Activated CD8-positive, alpha-beta memory T cell treated with anti-CD3 and anti-CD28 coated beads for 1 hour (primary cell): ENCODE measurements around the gene DTYMK.
"Not testable (repeated sequence)": the region's sequence is repeated elsewhere in the genome, so short reads cannot be mapped to it uniquely, and the experiment has no call there.

Source experiments
- DNase-seq, 2 donors: peaks; one replicate each; pipeline ENCODE4 v3.0.0-alpha.2; 2020; ENCODE audit warnings: low read depth in 1 of 2; ENCODE audit errors: extremely low read depth in 1 of 2

DTYMK gene

GRCh38 chr2:241672243-241673188, 14.1 kb downstream of the DTYMK start:
- DNase-seq, result no peak

DNA sequence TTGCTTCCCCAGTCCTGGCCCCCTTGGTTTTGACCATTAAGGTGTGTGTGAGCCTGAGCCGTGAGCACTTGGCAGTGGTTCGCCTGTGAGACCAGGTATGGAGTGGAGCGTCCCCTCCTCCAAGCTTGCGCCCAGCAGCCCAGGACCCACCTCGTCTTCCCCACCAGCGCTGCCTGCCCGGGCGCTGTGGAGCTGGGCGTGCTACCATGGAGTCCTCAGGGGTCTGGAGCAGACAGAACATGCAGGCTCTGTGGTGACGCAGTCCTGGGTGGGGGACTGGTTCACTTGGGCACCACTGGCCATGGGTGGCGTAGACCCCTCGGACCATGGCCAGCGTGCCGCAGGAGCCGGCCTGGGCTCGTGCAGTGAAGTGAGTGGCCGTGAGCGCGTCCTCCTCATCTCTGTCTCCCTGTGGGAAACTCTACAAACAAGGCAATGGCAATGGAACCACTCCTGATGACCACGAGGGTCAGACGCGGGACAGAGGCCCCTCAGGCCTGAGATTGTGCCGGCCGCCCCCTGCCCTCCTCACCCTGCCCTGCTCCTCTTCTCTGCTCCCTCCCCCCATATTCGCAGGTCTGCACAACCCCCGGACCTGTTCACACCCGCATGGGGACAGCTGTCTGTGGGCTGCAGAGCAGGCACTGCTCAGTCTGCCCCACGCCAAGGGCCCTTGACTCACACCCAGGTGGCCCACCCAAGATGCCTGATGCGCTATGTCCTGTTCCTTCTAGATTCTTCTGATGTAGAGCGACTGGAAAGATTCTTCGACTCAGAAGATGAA, 15.0 kb downstream of the DTYMK start:
- DNase-seq, result no peak

GRCh38 chr2:241670333-241671110, 16.1 kb downstream of the DTYMK start:
- DNase-seq, result no peak

DNA sequence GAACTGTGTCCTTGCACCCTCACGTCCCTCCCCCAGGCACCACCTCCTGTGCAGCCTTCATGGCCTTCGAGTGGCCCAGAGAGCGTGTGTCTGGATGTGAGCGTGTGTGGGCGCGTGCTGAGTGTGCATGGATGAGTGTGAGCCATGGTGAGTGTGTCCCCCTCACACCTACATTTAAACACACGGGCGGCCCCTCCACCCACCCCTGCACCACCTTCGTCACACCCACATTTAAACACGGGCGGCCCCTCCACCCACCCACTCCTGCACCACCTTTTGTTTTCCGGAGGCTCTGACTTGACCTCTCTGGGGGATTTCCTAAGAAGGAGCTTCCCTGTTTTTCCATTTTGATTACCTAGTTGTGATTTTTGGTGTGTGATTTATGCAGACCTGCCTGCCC, 17.8 kb downstream of the DTYMK start:
- DNase-seq, result no peak

DNA sequence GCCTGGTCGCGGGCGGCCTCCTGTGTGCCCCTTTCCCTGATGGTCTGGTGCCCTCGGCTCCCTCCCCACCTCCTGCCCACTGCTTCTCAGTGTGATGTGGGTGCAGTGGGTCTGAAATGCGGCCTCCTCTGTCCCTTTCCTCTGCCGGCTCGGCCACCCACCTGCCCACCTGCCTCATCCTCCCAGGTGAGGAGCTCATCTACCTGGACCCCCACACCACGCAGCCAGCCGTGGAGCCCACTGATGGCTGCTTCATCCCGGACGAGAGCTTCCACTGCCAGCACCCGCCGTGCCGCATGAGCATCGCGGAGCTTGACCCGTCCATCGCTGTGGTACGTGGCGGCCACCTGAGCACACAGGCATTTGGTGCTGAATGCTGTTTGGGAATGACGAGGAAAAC, 18.3 kb downstream of the DTYMK start:
- DNase-seq, result no peak

- no peak for DNase-seq
These were observed 19.8 kb downstream of the DTYMK start for GRCh38 chr2:241666627-241667400.

GRCh38 chr2:241665731-241666440, 20.7 kb downstream of the DTYMK start:
- no peak for DNase-seq

GRCh38 chr2:241662731-241663130, 23.9 kb downstream of the DTYMK start:
- not testable (repeated sequence) for DNase-seq

DNA sequence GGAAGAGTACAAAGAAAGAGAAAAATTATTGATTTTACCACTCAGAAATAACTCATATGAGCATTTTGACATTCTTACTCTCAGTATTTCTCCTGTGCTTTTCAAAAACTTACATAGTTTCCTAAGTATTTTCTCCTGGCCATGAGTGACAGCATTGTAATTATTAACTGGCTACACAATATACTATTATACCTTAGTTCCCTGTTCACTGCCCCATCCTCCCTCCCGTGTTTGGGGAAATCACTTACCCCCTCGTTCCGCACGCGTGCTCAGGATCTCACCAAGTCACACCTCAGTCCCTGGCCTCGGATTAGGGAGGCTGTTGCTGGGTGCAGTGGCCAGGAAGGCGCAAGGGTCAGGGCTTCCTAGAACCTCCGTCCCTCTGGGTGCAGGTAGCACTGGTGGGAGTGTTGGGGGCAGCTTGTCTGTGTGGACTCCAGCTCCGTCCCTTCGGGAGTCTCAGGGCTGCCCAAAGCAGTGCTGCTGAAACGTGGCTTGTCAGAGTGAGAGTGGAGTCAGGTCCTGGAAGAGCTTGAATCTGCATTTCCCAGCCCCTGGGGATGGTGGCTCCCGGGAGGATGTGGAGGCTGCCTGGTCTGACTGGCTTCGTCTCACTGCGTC, 25.9 kb downstream of the DTYMK start:
- no peak for DNase-seq

- peak in 1 of 2 donors; percentile 5 for DNase-seq
These were observed 27.4 kb downstream of the DTYMK start for GRCh38 chr2:241659150-241659739.

- no peak for DNase-seq
These were observed 28.3 kb downstream of the DTYMK start for GRCh38 chr2:241658296-241658695.

DNA sequence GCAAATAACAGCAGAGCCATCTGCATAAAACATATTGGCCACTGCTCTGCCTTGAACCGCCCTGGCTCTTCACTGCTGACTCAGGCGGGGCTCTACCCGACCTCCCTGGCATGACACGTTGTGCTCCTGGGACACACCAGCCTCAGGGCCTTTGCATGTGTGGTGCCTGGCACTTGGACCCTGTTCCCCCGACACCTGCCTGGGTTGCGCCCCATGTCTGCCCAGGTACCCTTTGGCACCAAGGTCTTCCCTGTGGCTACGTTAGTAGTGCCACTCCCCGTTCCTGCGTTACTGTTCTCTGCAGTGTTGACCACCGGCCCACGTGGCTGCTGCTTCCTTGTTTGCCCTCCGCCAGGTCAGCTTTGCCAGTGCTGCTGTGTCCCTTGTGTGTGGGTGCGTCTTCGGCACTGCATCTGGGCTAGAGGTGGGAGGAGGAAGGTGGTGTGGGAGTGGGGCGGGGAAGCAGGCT, 28.8 kb downstream of the DTYMK start:
- DNase-seq, result no peak

- no peak for DNase-seq
These were observed 30.3 kb downstream of the DTYMK start for GRCh38 chr2:241656190-241656741.

DNA sequence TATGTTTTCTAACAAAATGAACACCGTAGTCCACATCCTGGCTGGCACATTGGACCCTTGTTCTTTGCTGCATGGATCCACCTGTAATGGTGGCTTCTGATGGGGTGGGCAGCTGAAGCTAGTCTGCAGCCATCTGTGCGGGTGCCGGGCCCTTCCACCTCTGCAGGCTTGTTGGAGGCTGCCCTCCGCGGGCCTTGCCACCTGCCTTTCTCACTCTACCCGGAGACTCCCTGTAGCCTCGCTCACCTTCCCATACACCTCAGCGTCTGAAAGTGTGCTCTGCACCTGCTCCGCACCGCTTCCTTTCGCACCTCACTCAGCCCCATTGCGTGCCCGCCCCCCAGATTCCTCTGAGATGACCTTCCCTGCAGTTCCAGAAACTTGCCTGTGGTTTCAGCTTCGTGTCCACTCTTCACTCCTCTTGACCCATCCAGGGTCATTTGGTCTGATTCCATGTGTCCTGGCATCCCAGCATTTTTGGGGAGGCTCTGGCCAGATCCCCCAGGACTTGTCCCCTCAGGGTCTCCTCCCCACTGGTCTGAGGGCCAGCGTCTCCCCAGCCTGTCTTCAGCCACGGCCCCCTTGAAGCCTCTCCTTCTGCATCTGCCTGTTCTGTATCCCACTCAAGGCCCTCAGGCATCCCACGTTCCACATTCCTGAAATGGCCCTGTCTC, 31.0 kb downstream of the DTYMK start:
- DNase-seq, result no peak

DNA sequence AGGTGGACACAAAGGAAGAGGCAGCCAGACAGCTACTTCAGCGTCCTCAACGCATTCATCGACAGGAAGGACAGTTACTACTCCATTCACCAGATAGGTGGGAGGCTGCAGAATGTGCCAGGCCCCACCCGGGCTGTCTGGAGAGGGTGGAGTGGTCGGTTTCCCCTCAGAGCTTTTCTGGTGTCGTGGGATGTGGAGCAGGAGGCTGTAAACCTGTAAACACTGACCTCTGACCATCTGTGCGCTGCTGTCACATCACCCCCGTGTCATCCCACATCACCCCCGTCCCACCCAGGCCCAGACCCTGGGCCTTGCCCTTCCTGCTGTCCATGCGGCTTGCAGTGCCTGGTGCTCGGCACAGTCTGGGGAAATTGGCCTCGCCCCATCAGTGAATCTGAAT, 32.1 kb downstream of the DTYMK start:
- DNase-seq, result no peak

- DNase-seq, result no peak
These were observed 33.3 kb downstream of the DTYMK start for GRCh38 chr2:241653210-241653750.

- DNase-seq, result no peak
These were observed 33.9 kb downstream of the DTYMK start for GRCh38 chr2:241652722-241653121.

DNA sequence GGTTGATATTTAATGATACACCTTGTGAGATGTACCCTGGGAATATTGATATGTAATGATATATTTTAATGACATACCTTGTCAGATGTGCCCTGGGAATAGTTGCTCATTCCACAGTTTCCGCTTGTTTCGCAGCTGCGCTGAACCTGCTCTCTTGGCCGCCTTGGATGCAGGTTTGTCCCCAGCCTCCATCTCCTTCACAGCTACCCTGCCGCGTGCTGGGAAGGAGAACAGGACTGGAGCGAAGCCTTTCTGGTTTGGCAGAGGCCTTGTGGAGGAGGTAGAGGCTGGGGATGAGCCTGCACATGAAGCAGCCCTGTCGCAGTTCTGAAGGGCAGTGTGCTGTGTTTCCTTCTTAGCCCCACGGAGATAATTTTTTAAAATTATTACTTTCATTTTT, 34.5 kb downstream of the DTYMK start:
- DNase-seq, result no peak
